ENCODE data around the gene HORMAD2. TPM values are rescaled to one million over a fixed set of nuclear protein-coding genes. Genes with fewer than 3 reads are reported as not detected.

Gene HORMAD2
- total RNA-seq, 1 experiment from 2014 or later: not detected

DNA sequence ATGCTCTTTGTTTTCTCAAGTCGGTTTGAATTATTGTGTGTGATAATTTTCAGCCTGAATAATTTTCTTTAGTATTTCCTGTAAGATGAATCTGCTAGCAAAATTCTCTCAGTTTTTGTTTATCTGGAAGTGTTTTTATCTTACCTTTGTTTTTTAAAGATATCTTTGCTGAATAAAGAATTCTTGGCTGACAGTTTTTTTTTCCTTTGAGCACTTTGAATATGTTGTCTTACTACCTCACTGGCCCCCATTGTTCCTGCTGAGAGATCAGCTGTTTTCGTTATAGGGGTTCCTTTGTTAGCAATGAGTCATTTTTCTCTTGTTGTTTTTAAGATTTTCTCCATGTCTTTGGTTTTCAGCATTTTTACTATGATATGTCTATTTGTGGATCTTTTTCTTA, 63.0 kb downstream of the HORMAD2 start:
- no peak overlapping the region for H3K4me2 ChIP-seq (ENCODE audit: low read length)
- ChIA-PET CTCF (no interaction called here), POLR2A (ENCODE audit: unreplicated experiment) (no interaction called here)
- no peaks in the 10 kb centered on the region for H4K20me1 ChIP-seq (ENCODE audit: low read length)
- DNase-seq: no peak
- no peaks in the 10 kb centered on the region for H3K9me3 ChIP-seq (ENCODE audit: low read length)
- no peak overlapping the region for H3K4me3 ChIP-seq (ENCODE audit: low read length)
- no peaks in the 10 kb centered on the region for H3K4me1 ChIP-seq (ENCODE audit: insufficient read depth, low read length)
- no peaks in the 10 kb centered on the region for H3F3A ChIP-seq (ENCODE audit: low read length, unreplicated experiment)
- no peak for ATAC-seq
- BruUV-seq (replicated peaks): no TSS peak
- no peak overlapping the region for H2AFZ ChIP-seq (ENCODE audit: low read length)
- H3K27me3 ChIP-seq (ENCODE audit: low read length): no peaks in the 10 kb centered on the region
- TF ChIP-seq, protein P1, sequence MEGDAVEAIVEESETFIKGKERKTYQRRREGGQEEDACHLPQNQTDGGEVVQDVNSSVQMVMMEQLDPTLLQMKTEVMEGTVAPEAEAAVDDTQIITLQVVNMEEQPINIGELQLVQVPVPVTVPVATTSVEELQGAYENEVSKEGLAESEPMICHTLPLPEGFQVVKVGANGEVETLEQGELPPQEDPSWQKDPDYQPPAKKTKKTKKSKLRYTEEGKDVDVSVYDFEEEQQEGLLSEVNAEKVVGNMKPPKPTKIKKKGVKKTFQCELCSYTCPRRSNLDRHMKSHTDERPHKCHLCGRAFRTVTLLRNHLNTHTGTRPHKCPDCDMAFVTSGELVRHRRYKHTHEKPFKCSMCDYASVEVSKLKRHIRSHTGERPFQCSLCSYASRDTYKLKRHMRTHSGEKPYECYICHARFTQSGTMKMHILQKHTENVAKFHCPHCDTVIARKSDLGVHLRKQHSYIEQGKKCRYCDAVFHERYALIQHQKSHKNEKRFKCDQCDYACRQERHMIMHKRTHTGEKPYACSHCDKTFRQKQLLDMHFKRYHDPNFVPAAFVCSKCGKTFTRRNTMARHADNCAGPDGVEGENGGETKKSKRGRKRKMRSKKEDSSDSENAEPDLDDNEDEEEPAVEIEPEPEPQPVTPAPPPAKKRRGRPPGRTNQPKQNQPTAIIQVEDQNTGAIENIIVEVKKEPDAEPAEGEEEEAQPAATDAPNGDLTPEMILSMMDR (conservative IDR thresholded peaks at IDR 0.05; ENCODE audit: low read depth, low read length): no peak
- TF ChIP-seq EZH2 (IDR thresholded peaks at IDR 0.05; ENCODE audit: low read length, unreplicated experiment) (no peak), EZH2phosphoT487 (IDR thresholded peaks at IDR 0.05; ENCODE audit: borderline replicate concordance, low read length) (no peak)
- no peaks in the 10 kb centered on the region for H3K79me2 ChIP-seq (ENCODE audit: low read length)
- no peak overlapping the region for H3K9ac ChIP-seq (ENCODE audit: low read length)
- intact Hi-C loops (cut with micrococcal nuclease): no loop called here
- no peak overlapping the region for H3K27ac ChIP-seq (ENCODE audit: low read length)
- no peaks in the 10 kb centered on the region for H3K9me2 ChIP-seq (replicated peaks; ENCODE audit: low read length)
- no peaks in the 10 kb centered on the region for H3K36me3 ChIP-seq (ENCODE audit: low read depth, low read length)

DNA sequence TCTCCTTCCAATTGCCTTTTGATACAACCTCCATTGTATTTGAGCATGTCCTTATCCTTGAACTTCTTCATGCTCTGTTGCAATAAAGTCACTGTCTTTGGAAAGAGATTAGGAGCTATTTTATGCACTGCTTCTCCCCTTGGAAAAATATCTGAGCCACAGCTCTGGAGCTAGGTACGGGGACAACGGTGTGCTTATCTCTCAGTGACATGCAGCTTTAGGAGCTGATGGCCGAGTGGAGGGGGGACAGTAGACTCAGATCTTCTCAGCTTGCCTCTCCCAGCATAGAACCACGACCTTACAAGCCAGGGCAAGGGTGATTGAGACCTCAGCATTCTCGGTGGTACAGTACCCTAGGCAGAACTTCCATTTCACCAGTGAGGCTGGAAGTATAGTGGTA, 64.1 kb downstream of the HORMAD2 start:
- BruUV-seq (replicated peaks): no TSS peak
- DNase-seq (no peak), ATAC-seq (no peak)
- TF ChIP-seq EZH2 (IDR thresholded peaks at IDR 0.05; ENCODE audit: low read length, unreplicated experiment) (no peak), EZH2phosphoT487 (IDR thresholded peaks at IDR 0.05; ENCODE audit: borderline replicate concordance, low read length) (no peak)
- TF ChIP-seq, protein P1 (conservative IDR thresholded peaks at IDR 0.05; ENCODE audit: low read depth, low read length): no peak
- H3K4me1 ChIP-seq (ENCODE audit: insufficient read depth, low read length): no peaks in the 10 kb centered on the region
- H3K4me3 ChIP-seq (ENCODE audit: low read length): no peak overlapping the region
- no peak overlapping the region for H3K27ac ChIP-seq (ENCODE audit: low read length)
- no peak overlapping the region for H3K9ac ChIP-seq (ENCODE audit: low read length)
- no peak overlapping the region for H2AFZ ChIP-seq (ENCODE audit: low read length)
- intact Hi-C loops (cut with micrococcal nuclease): no loop called here
- no peak overlapping the region for H3K4me2 ChIP-seq (ENCODE audit: low read length)
- H3K9me2 ChIP-seq (replicated peaks; ENCODE audit: low read length): no peaks in the 10 kb centered on the region
- no peaks in the 10 kb centered on the region for H3K36me3 ChIP-seq (ENCODE audit: low read depth, low read length)
- no peaks in the 10 kb centered on the region for H3K79me2 ChIP-seq (ENCODE audit: low read length)
- H4K20me1 ChIP-seq (ENCODE audit: low read length): no peaks in the 10 kb centered on the region
- no peaks in the 10 kb centered on the region for H3K9me3 ChIP-seq (ENCODE audit: low read length)
- no peaks in the 10 kb centered on the region for H3K27me3 ChIP-seq (ENCODE audit: low read length)
- H3F3A ChIP-seq (ENCODE audit: low read length, unreplicated experiment): no peaks in the 10 kb centered on the region
- ChIA-PET POLR2A (ENCODE audit: unreplicated experiment) (no interaction called here), CTCF (no interaction called here)

DNA sequence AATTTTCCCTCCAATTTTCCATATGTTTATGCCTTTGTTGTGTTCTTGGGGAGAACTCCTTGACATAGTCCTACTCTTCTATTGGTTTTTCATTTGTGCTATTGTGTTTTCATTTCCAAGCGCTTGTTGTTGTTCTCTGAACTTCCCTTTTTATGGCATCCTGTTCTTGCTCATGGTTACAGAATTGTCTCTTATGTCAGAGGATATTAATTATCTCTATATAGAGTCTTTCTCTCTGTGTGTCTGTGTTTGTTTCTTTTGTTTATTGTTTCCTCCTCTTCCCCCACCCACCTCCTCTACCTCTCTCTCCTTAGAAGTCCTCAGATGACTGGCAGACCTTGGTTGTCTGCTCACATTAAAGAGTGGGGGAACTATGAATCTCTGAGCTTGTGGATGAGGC, 69.9 kb downstream of the HORMAD2 start:
- Histone ChIP-seq H3K27me3 (ENCODE audit: low read length) (no peaks in the 10 kb centered on the region), H2AFZ (ENCODE audit: low read length) (no peak overlapping the region), H3K36me3 (ENCODE audit: low read depth, low read length) (no peaks in the 10 kb centered on the region), H3K4me1 (ENCODE audit: insufficient read depth, low read length) (no peaks in the 10 kb centered on the region), H3K9me3 (ENCODE audit: low read length) (no peaks in the 10 kb centered on the region), H3K4me3 (ENCODE audit: low read length) (no peak overlapping the region), H3F3A (ENCODE audit: low read length, unreplicated experiment) (no peaks in the 10 kb centered on the region), H3K79me2 (ENCODE audit: low read length) (no peaks in the 10 kb centered on the region), H4K20me1 (ENCODE audit: low read length) (no peaks in the 10 kb centered on the region), H3K27ac (ENCODE audit: low read length) (no peak overlapping the region), H3K9me2 (replicated peaks; ENCODE audit: low read length) (no peaks in the 10 kb centered on the region), H3K4me2 (ENCODE audit: low read length) (no peak overlapping the region), H3K9ac (ENCODE audit: low read length) (no peak overlapping the region)
- CTCF ChIA-PET: no interaction called here
- intact Hi-C loops (cut with micrococcal nuclease): no loop called here
- no TSS peak for BruUV-seq (replicated peaks)
- POLR2A ChIA-PET (ENCODE audit: unreplicated experiment): no interaction called here
- ATAC-seq (no peak), DNase-seq (no peak)
- no peak for TF ChIP-seq EZH2 (IDR thresholded peaks at IDR 0.05; ENCODE audit: low read length, unreplicated experiment)
- TF ChIP-seq EZH2phosphoT487 (IDR thresholded peaks at IDR 0.05; ENCODE audit: borderline replicate concordance, low read length): no peak
- TF ChIP-seq, protein P1 (conservative IDR thresholded peaks at IDR 0.05; ENCODE audit: low read depth, low read length): no peak

Data from PC-3 (cell line).